GM21786 (cell line): Measurements from ENCODE around the gene BCAN.

Experiments
- ATAC-seq: cut with Tn5 transposase; IDR thresholded peaks from one replicate; pipeline ENCODE4 v1.9.1; 2021; ENCODE audit not compliant: unreplicated experiment

Gene BCAN

DNA sequence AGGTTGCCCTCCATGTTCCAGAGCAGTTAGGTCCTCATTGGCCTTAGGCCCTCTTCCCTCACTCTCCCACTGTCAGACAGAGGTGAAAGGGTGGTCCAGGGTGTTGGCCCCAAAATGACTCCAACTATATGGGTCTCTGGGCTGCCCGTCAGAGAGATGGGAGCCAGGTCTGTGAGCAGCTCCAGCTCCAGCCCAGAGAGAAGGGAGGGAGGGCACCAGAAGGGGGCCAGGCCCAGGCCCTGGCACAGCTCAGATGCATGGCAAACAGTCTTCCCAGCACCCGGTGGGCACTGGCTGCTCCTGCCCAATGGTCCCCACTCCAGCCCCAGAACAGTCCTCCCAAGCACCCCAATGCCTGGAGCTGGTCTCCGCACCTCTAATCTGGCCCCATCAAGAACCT lies 2.2 kb downstream of the BCAN start:
- no peak for ATAC-seq

DNA sequence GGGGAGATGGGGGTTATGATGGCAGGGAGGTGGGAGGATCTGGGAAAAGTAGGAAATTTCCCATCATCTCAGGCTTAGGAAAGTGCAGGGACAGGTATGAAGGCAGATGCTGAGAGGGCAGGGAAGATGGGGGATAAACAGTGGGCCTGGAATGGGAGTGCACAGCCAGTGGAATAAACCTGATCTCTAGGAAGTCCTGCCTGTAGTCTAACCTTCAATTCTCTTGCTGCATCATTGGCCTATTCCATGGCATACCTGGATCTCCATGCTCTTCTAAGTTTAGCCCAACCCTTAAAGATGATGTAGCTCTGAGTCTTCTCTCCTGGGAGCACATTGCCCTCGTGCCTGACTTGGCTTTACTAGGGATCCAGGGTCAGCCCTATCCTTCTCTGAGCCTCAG lies 2.7 kb downstream of the BCAN start:
- no peak for ATAC-seq

DNA sequence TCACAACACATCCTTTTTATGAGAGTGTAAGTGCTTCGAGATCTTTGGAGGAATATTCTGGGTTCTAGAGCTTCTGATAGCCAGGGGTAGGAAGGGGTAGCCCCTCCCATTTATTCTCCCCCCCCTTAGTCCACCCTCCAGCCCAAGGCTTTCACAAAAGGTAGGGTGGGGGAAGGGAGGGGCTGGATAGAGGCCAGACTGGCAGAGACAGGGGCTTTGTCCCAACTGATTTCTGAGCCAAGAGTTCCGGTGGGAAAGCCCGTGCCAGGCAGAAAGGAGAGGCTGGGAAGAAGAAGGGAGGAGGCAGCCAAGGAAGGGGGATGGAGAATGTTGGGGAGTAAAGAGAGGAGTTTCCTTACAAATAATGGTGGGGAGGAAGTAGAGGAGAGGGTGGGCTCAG lies 3.1 kb downstream of the BCAN start:
- ATAC-seq, result no peak

DNA sequence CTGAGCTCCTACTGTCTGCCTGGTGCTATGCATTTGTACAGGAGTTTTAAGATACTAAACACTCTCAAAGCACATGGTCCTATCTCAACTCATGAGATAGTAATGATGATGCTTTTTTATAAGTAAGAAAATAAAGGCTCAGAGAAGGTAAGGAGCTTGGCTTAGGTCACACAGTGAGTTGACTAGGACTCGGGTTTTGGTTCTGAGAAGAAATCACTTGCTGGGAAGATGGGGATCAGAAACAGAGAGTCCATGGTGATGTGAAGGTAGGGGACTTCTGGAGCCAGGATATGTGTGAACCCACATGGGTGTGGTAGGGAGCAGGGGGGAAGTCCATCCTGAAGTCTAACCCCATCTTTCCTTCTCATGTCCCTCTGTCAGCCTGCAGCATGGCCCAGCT lies 3.7 kb downstream of the BCAN start:
- no peak for ATAC-seq

DNA sequence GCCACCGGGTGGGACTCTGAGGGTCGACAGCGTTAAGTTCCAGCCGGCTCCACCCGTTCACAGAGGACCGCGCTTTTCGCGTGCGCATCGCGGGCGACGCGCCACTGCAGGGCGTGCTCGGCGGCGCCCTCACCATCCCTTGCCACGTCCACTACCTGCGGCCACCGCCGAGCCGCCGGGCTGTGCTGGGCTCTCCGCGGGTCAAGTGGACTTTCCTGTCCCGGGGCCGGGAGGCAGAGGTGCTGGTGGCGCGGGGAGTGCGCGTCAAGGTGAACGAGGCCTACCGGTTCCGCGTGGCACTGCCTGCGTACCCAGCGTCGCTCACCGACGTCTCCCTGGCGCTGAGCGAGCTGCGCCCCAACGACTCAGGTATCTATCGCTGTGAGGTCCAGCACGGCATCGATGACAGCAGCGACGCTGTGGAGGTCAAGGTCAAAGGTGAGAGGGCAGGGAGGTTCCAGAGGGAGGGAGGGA lies 4.9 kb downstream of the BCAN start:
- ATAC-seq, result no peak

DNA sequence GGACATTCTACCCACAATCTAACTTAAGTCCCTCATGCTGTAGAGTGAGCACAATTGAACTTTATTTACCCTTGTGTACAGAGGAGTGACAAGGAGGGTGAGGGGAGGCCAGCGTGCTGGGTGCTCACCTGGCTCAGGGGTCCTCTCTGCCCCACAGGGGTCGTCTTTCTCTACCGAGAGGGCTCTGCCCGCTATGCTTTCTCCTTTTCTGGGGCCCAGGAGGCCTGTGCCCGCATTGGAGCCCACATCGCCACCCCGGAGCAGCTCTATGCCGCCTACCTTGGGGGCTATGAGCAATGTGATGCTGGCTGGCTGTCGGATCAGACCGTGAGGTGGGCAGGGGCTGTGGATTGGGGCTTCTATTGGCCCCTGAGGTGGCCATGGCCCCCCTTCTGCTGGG lies 5.4 kb downstream of the BCAN start:
- ATAC-seq, result no peak

DNA sequence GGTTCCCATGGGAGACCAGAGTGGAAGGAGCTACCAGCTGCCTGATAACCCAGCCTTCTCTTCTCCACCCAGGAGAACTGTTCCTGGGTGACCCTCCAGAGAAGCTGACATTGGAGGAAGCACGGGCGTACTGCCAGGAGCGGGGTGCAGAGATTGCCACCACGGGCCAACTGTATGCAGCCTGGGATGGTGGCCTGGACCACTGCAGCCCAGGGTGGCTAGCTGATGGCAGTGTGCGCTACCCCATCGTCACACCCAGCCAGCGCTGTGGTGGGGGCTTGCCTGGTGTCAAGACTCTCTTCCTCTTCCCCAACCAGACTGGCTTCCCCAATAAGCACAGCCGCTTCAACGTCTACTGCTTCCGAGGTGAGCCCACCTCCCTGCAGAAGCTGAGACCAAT lies 6.6 kb downstream of the BCAN start:
- ATAC-seq, result no peak

DNA sequence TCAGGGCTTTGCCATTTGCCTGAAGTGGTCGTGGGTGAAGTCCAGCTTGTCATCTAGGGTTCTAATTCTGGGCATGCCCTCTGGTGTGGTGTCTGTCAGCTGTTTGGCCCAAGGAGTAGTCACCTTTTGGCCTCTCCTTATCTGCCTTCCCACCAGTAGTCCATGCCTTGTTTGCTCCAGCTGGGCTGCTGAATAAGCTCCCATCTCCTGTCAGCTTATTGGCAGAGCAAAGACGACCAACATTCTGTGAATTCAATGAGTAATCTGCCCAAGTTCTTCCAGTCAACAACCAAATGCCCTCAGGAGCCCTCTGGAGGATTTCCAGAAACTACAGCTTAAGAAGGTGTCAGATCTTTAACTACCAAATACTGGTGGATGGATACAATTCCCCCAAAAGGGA lies 7.0 kb downstream of the BCAN start:
- ATAC-seq, result no peak

DNA sequence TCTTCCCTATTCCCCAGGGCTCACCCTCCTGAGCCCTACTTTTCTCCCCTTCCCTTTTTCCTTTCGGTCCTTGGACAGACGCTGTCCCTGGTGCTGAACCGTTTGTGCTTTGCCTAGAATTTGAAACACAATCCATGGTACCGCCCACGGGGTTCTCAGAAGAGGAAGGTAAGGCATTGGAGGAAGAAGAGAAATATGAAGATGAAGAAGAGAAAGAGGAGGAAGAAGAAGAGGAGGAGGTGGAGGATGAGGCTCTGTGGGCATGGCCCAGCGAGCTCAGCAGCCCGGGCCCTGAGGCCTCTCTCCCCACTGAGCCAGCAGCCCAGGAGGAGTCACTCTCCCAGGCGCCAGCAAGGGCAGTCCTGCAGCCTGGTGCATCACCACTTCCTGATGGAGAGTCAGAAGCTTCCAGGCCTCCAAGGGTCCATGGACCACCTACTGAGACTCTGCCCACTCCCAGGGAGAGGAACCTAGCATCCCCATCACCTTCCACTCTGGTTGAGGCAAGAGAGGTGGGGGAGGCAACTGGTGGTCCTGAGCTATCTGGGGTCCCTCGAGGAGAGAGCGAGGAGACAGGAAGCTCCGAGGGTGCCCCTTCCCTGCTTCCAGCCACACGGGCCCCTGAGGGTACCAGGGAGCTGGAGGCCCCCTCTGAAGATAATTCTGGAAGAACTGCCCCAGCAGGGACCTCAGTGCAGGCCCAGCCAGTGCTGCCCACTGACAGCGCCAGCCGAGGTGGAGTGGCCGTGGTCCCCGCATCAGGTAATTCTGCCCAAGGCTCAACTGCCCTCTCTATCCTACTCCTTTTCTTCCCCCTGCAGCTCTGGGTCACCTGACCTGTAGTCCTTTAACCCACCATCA lies 10.4 kb downstream of the BCAN start:
- no peak for ATAC-seq

DNA sequence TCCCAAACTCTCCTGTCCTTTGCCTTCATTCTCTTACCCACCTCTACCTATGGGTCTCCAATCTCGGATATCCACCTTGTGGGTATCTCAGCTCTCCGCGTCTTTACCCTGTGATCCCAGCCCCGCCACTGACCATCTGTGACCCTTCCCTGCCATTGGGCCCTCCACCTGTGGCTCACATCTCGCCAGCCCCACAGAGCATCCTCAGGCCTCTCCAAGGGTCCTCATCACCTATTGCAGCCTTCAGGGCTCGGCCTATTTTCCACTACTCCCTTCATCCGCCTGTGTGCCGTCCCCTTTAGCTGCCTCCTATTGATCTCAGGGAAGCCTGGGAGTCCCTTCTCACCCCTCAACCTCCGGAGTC lies 11.1 kb downstream of the BCAN start:
- ATAC-seq, result no peak

DNA sequence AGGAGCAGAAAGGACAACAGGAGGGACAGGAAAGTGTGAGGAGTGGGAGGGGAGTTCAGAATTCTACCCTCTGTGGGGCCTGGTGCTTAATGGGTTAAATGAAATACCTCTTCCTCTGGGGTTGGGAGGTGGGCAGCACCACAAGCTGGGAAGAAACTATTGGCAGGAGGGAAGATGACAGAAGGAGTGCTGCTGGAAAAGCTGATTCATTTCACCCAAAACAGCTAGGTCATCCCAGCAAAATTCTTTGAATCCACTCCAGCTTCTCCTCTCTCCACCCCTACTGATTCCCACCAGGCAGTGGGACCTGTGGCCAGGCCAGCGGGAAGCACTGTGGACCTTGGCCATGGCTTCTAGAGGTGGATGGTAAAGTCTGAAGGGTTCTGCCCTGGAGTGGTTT lies 12.8 kb downstream of the BCAN start:
- ATAC-seq, result no peak

DNA sequence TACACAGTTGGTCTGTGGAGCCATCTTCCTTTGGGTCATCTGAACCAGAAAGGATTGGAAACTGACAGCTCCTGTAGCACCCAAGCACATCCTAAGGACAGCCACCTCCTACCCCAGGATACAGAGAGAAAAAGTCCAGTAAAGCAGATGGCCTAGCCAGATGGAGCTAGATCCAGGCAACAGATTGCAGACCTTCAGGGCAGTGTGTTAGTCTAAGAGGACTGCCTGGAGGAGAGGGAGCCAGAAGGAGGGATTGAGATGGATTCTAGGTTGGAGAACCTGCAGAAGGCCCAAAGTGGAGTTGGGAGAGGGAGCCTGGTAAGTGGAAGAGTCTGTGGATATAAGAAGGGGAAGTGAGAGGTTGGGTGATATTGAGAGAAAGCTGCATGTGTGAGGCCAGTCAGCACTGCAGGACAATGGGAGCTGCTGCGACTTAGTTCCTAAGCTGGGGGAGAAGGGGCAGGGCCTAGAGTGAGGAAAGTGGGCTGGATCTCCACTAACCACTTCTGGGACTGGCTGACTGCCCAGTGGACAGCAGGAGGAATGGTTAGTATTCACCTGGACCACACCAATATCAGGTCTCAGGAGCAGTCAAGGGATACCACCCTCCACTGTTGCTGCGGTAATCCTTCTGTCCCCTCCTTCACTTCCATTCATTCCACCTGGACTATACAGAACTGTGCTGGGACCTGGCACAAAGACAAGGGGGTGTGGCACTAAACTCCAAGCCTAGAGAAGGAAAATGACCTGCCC lies 13.4 kb downstream of the BCAN start:
- ATAC-seq, result no peak

DNA sequence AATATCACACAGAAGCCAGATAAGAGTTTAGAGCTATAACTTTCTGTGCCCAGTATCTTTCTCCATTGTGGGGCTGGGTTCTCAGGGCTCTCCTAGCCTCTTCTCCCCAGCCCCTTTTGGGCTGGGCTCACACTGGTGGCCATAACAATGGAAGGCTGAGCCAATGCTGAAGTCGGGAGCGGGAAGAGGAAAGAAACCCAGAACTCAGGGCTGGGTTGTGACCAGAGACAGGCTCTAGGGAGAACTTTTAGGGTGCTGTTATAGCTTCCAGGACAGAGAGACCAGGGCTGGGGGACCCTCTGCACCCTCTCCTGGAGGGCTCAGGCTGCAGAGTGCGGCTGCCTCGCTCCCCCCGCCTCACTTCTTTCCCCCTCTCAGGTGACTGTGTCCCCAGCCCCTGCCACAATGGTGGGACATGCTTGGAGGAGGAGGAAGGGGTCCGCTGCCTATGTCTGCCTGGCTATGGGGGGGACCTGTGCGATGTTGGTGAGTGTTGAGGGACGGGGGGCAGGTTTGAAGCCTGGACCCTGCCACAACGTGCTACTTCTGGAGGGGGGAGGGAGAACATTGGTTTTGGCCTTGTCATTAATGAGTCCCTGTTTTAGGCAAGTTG lies 14.1 kb downstream of the BCAN start:
- ATAC-seq, result no peak

DNA sequence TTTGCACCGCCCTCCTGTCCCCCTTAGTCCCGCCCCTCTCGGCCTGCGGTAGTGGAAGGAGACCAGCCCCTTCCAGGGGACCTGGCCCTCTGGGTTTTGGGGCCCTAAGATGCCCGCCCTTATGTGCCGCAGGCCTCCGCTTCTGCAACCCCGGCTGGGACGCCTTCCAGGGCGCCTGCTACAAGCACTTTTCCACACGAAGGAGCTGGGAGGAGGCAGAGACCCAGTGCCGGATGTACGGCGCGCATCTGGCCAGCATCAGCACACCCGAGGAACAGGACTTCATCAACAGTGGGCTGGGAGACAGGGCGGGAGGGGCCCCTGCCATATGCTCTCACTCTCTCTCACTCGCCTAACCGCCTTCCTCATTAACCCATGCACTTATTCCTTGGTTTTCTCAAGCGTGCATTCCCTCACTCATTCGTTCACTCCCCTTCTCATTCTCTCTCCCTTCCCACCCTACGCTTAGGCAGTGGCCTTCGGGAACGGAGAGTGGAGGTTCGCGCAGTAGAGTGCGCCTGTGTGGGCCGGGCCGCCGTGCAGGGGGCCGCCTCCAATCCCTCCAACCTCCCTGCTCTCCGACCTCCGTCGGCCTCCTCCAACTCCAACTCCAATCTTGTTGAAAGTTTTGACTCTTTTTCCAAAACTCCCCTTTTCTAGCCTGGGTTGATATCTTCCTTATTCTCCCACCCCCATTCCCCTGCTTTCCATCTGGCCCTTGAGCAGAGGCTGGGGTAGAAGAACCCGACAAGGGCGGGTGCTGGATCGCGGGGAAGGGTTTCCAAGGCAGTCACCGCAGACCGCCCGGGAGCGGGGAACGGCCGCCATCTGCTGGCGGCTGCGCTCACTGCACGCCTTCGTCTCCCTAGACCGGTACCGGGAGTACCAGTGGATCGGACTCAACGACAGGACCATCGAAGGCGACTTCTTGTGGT lies 15.2 kb downstream of the BCAN start:
- no peak for ATAC-seq

DNA sequence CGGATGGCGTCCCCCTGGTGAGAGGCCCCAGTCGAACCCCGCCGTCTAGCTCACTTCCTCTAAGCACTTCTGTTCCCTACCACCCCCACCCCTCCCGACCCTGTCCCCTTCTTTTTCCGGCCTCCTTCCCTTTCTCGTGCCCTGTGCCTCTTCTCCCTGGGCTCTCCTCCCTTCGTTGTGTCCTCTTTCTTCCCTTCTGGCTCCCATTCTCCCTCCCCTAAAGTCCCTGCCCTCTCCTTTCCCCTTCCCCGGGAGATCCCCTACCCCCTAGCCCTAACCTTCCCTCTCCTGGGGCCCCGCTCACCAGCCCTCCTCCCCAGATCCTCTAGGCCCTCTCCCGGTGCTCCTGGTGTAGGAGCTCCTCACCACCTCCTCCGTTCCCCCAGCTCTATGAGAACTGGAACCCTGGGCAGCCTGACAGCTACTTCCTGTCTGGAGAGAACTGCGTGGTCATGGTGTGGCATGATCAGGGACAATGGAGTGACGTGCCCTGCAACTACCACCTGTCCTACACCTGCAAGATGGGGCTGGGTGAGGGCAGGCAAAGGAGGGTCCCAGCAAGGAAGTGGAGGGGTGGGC lies 15.9 kb downstream of the BCAN start:
- no peak for ATAC-seq

DNA sequence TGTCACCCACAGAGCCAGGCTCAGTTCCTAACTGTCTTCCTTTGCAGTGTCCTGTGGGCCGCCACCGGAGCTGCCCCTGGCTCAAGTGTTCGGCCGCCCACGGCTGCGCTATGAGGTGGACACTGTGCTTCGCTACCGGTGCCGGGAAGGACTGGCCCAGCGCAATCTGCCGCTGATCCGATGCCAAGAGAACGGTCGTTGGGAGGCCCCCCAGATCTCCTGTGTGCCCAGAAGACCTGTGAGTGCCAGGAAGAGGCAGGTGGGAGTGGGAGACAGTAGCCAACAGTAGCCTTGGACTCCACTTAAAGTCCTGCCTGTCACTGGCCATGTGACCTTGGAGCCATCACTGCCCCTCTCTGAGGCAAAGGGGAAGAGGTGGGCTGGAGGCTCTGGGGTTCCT lies 16.6 kb downstream of the BCAN start:
- no peak for ATAC-seq

DNA sequence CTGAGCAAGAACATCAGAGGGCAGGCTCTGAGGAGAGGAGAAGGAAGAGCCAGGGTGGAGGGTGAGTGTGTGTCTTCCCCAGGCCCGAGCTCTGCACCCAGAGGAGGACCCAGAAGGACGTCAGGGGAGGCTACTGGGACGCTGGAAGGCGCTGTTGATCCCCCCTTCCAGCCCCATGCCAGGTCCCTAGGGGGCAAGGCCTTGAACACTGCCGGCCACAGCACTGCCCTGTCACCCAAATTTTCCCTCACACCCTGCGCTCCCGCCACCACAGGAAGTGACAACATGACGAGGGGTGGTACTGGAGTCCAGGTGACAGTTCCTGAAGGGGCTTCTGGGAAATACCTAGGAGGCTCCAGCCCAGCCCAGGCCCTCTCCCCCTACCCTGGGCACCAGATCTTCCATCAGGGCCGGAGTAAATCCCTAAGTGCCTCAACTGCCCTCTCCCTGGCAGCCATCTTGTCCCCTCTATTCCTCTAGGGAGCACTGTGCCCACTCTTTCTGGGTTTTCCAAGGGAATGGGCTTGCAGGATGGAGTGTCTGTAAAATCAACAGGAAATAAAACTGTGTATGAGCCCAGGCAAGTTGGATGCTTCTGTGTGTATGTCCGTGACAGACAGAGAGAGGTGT lies 17.1 kb downstream of the BCAN start:
- ATAC-seq, result no peak

DNA sequence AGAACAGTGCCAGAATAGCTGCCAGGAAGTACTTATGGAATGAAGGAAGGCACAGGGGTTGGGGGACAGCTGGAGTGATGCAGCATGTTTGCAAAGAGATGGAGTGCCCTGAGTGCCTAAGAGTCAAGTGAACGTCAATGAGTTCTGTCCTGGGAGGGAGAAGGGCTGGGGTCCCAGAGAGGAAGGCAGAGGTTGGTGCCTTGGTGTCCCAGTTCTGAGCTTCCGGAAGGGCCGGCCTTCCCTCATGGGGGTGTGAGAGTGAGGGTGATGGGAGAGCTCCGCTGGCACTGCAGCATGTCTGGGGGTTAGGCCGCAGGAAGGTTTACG lies 17.7 kb downstream of the BCAN start:
- ATAC-seq, result no peak

DNA sequence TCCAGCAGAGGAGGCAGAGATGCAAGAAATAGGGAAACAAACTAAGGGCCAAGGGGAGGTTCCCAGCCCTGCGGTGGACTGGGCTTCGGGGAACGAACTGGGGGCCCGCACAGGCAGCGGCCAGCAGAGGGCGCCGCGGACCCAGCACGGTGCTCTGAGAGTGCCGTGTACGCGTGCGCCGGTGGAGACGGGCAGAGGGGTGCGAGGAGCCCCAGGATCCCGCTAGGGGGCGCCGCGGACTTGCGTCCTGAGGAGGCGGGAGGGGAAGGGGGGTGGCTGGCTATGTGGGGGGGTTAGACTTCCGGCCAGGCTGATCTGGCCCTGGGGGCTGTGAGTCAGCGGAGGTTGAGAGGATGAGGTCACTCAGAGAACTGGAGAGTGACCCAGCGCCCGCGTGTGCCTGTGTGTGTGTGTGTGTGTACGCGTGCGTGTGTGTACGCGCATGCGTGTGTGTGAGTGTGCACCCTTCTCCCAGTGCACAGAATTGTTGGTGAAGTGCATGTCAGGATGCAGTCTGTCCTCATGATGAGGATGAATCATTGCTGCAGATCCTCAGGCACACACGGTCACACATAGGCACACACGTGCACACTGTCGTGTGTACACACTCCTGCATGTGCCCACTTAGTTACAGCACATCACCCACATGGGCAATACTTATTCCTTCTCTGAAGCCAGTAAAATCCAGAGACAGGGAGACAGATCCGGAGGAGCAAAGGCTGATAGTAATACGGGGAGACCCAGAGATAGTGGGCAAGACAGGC lies 18.3 kb downstream of the BCAN start:
- ATAC-seq, result peak; percentile 48

DNA sequence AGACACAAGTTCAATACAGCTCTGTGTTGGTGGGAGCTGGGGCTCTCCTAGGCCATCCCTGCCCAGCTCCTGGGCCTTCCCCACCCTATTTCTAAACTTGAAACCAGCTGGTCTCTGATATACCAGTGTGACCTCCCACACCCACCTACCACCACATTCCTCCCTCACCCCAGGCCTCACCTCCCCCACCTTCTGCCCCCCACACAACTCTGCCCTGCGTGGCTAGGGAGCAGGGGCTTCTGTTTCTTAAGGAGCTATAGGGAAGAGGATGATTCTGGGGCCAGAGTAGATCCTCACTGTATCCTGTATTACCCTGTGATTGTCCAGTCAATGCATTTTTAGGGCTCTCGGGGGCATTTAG lies 18.8 kb downstream of the BCAN start:
- no peak for ATAC-seq
